Spinal cord (tissue), 10 donors: ENCODE results near the gene EPHB4. TPM values are rescaled to one million over a fixed set of nuclear protein-coding genes. Genes with fewer than 3 reads are reported as not detected.
"Not testable (repeated sequence)": the region's sequence is repeated elsewhere in the genome, so short reads cannot be mapped to it uniquely, and the experiment has no call there.

Experiments used
- DNase-seq, 6 donors: peaks; one replicate each; pipeline versions ENCODE4 v3.0.0 to v3.0.0-alpha.2; 2013 to 2015; ENCODE audit warnings: low spot score in 6 of 6, low read depth in 4 of 6
- H3K27ac ChIP-seq: one replicate; pipeline ENCODE4 v1.5.1; 2013; ENCODE audit warnings: low read depth, low read length, control low read depth
- H3K27me3 ChIP-seq: one replicate; pipeline ENCODE4 v1.6.1; 2013; ENCODE audit warnings: low read length; ENCODE audit not compliant: control insufficient read depth, insufficient read depth
- H3K36me3 ChIP-seq: one replicate; pipeline ENCODE4 v1.6.1; 2013; ENCODE audit warnings: low read length; ENCODE audit not compliant: control insufficient read depth, insufficient read depth
- H3K4me1 ChIP-seq: one replicate; pipeline ENCODE4 v1.6.1; 2013; ENCODE audit warnings: low read length; ENCODE audit not compliant: control insufficient read depth, insufficient read depth
- H3K4me3 ChIP-seq: one replicate; pipeline ENCODE4 v1.5.1; 2013; ENCODE audit warnings: low read depth, low read length, control low read depth
- H3K9me3 ChIP-seq: one replicate; pipeline ENCODE4 v1.6.1; 2013; ENCODE audit warnings: low read length; ENCODE audit not compliant: control insufficient read depth, insufficient read depth
- WGBS: methylation state at CpG from one replicate; pipeline ENCODE4 v1.1.5; 2013; ENCODE audit warnings: missing lambda C conversion rate; ENCODE audit not compliant: insufficient coverage; 5-methylcytosine and 5-hydroxymethylcytosine counted together
- polyA plus RNA-seq, 2 donors: library from polyadenylated mRNA; unstranded; fragments of 120-200 nt; gene quantifications; one replicate each; pipeline ENCODE4 v1.2.1, GENCODE V29; 2013; ENCODE audit not compliant: insufficient read length in 2 of 2
- total RNA-seq, 2 donors: library from RNA; depleted of rRNA in 1 of 2; stranded (reverse); fragments of 120-200 nt in 1 of 2; fragments of >200 nt in 1 of 2; gene quantifications; one replicate each; pipeline versions ENCODE4 v1.2.3 to v1.2.4, GENCODE V29; 2013 to 2014
- donor health status: healthy.

The EPHB4 gene
- total and polyA plus RNA-seq, 4 donors: 16.2 to 52.1 (median 21.2) TPM

GRCh38 chr7:100778061-100778621 lies 49.2 kb downstream of the EPHB4 start:
- Histone ChIP-seq H3K4me1 (no peaks in the 10 kb centered on the region), H3K27ac (no peak overlapping the region), H3K9me3 (no peaks in the 10 kb centered on the region), H3K4me3 (no peak overlapping the region), H3K36me3 (no peaks in the 10 kb centered on the region), H3K27me3 (peaks cover 2% of the 10 kb centered on the region)
- DNase-seq: no peak
- WGBS: 97% methylated on average over 3 of the region's 6 CpGs

- 91% methylated on average over 8 of the region's 9 CpGs for WGBS
- Histone ChIP-seq H3K4me1 (no peaks in the 10 kb centered on the region), H3K9me3 (no peaks in the 10 kb centered on the region)
Measured at GRCh38 chr7:100773491-100773890, 53.8 kb downstream of the EPHB4 start.

GRCh38 chr7:100768784-100769183 lies 58.5 kb downstream of the EPHB4 start:
- H3K27me3 ChIP-seq: no peaks in the 10 kb centered on the region
- H3K4me3 ChIP-seq: no peak overlapping the region
- DNase-seq: no peak
- no peaks in the 10 kb centered on the region for H3K36me3 ChIP-seq
- 89% methylated on average over 6 of the region's 7 CpGs for WGBS
- no peak overlapping the region for H3K27ac ChIP-seq
- no peaks in the 10 kb centered on the region for H3K9me3 ChIP-seq
- H3K4me1 ChIP-seq: no peaks in the 10 kb centered on the region

More at GRCh38 chr7:100773491-100773890, 53.8 kb downstream of the EPHB4 start:
- no peak for DNase-seq
- Histone ChIP-seq H3K4me3 (no peak overlapping the region), H3K27me3 (peaks cover 2% of the 10 kb centered on the region), H3K36me3 (no peaks in the 10 kb centered on the region), H3K27ac (no peak overlapping the region)

GRCh38 chr7:100765250-100765649 lies 62.1 kb downstream of the EPHB4 start:
- no peak overlapping the region for H3K27ac ChIP-seq
- DNase-seq: no peak
- H3K4me1 ChIP-seq: no peaks in the 10 kb centered on the region
- no peaks in the 10 kb centered on the region for H3K36me3 ChIP-seq
- H3K27me3 ChIP-seq: no peaks in the 10 kb centered on the region
- WGBS: 81% methylated on average over 13 of the region's 16 CpGs
- no peak overlapping the region for H3K4me3 ChIP-seq
- H3K9me3 ChIP-seq: no peaks in the 10 kb centered on the region

- H3K4me1 ChIP-seq: no peaks in the 10 kb centered on the region
- H3K4me3 ChIP-seq: no peak overlapping the region
- no peaks in the 10 kb centered on the region for H3K27me3 ChIP-seq
- H3K36me3 ChIP-seq: no peaks in the 10 kb centered on the region
- H3K27ac ChIP-seq: no peak overlapping the region
- 80% methylated on average over 10 of the region's 10 CpGs for WGBS
- DNase-seq: no peak
- no peaks in the 10 kb centered on the region for H3K9me3 ChIP-seq
Measured at GRCh38 chr7:100764841-100765240, 62.5 kb downstream of the EPHB4 start.

GRCh38 chr7:100763556-100764140 lies 63.7 kb downstream of the EPHB4 start:
- no peak for DNase-seq
- Histone ChIP-seq H3K4me1 (no peaks in the 10 kb centered on the region), H3K27ac (no peak overlapping the region), H3K4me3 (no peak overlapping the region), H3K36me3 (no peaks in the 10 kb centered on the region), H3K27me3 (no peaks in the 10 kb centered on the region), H3K9me3 (no peaks in the 10 kb centered on the region)
- WGBS: 47% methylated on average over 12 of the region's 14 CpGs

GRCh38 chr7:100762841-100763240 lies 64.5 kb downstream of the EPHB4 start:
- not testable (repeated sequence) for H3K4me1 ChIP-seq, H3K36me3 ChIP-seq, H3K9me3 ChIP-seq, H3K4me3 ChIP-seq, DNase-seq, H3K27me3 ChIP-seq, H3K27ac ChIP-seq
- WGBS: 93% methylated on average over 2 of the region's 5 CpGs

GRCh38 chr7:100759357-100760171 lies 67.8 kb downstream of the EPHB4 start:
- Histone ChIP-seq H3K36me3 (no peaks in the 10 kb centered on the region), H3K4me3 (no peak overlapping the region), H3K4me1 (no peaks in the 10 kb centered on the region), H3K9me3 (no peaks in the 10 kb centered on the region), H3K27ac (no peak overlapping the region), H3K27me3 (no peaks in the 10 kb centered on the region)
- 82% methylated on average over 15 of the region's 19 CpGs for WGBS
- DNase-seq: no peak

GRCh38 chr7:100753750-100754149 lies 73.6 kb downstream of the EPHB4 start:
- Histone ChIP-seq H3K9me3 (no peaks in the 10 kb centered on the region), H3K4me1 (no peaks in the 10 kb centered on the region), H3K4me3 (no peak overlapping the region), H3K36me3 (no peaks in the 10 kb centered on the region), H3K27ac (no peak overlapping the region), H3K27me3 (peaks cover 8% of the 10 kb centered on the region)
- no peak for DNase-seq
- WGBS: 80% methylated on average over 1 of the region's 3 CpGs

GRCh38 chr7:100752994-100753393 lies 74.3 kb downstream of the EPHB4 start:
- no peak for DNase-seq
- H3K27me3 ChIP-seq: peaks cover 8% of the 10 kb centered on the region
- no peaks in the 10 kb centered on the region for H3K4me1 ChIP-seq
- no peak overlapping the region for H3K27ac ChIP-seq
- WGBS: 93% methylated on average over 5 of the region's 5 CpGs
- no peaks in the 10 kb centered on the region for H3K9me3 ChIP-seq
- no peak overlapping the region for H3K4me3 ChIP-seq
- H3K36me3 ChIP-seq: no peaks in the 10 kb centered on the region
